ENCODE data around the gene DNTT.

DNTT gene

DNA sequence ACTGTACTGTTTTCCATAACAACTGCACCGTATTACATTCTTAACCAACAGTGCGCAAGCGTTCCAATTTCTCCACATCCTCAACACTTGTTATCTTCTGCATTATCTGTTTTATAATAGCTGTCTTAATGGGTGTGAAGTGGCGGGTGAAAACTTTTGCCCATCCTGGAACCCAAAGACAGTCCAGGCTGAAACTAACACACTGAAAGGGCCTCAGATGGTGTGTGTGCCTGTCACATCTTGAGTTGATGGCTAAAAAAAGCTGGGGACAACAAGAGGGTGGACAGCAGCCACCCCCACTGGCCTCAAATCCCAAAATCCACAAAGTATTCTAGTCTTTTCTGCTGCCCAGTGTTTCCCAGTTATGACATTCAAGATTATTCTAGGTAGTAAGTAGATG lies 35.1 kb downstream of the DNTT start:
- TF ChIP-seq, protein P1, sequence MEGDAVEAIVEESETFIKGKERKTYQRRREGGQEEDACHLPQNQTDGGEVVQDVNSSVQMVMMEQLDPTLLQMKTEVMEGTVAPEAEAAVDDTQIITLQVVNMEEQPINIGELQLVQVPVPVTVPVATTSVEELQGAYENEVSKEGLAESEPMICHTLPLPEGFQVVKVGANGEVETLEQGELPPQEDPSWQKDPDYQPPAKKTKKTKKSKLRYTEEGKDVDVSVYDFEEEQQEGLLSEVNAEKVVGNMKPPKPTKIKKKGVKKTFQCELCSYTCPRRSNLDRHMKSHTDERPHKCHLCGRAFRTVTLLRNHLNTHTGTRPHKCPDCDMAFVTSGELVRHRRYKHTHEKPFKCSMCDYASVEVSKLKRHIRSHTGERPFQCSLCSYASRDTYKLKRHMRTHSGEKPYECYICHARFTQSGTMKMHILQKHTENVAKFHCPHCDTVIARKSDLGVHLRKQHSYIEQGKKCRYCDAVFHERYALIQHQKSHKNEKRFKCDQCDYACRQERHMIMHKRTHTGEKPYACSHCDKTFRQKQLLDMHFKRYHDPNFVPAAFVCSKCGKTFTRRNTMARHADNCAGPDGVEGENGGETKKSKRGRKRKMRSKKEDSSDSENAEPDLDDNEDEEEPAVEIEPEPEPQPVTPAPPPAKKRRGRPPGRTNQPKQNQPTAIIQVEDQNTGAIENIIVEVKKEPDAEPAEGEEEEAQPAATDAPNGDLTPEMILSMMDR (IDR thresholded peaks at IDR 0.05; ENCODE audit: extremely low read depth, missing control alignments) = no peak
- DNase-seq (ENCODE audit: low spot score) = no peak

DNA sequence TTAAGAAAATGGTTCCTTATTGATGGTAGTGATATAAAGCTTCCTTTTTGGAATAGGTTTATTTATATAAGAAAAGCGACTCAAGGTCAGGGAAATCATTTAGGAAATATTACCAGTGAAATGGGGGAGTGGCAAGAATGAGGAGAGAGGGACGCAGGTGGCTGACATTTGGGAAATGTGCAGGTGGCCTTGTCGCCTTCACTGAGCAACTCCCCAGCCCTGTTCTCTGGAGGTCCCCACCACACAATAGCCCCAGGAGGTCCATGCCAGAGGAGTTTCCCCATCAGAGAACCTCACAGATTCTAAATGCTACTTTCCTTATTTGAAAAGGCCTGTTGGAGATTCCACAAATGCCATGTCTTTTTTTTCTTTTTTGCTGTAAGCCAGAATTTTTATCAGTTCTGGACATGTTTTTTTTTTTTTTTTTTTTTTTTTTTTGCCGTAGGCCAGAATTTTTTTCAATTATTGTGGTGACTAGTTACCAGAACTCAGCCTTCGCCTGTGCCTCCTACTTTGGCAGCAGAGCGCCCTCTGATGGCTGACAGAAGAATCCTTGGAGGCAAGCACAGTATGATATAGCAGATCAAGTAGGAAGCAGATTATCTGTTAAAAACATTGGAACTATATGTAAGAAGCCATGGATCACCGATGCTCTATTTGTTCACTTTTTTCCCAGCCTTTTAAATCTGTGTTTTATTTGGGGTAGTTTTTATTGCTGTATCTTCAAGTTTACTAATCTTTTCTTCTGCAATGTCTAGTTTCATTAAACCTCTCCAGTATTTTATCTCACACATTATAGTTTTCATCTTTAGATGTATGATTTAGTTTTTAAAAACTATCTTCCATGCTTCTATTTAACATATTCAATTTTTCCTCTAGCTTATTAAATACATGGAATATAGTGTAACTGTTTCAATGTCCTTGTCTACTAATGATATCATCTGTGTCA lies 36.0 kb downstream of the DNTT start:
- peak; percentile 69 for DNase-seq (ENCODE audit: low spot score)
- TF ChIP-seq, protein P1 (IDR thresholded peaks at IDR 0.05; ENCODE audit: extremely low read depth, missing control alignments) = peak; percentile 91

DNA sequence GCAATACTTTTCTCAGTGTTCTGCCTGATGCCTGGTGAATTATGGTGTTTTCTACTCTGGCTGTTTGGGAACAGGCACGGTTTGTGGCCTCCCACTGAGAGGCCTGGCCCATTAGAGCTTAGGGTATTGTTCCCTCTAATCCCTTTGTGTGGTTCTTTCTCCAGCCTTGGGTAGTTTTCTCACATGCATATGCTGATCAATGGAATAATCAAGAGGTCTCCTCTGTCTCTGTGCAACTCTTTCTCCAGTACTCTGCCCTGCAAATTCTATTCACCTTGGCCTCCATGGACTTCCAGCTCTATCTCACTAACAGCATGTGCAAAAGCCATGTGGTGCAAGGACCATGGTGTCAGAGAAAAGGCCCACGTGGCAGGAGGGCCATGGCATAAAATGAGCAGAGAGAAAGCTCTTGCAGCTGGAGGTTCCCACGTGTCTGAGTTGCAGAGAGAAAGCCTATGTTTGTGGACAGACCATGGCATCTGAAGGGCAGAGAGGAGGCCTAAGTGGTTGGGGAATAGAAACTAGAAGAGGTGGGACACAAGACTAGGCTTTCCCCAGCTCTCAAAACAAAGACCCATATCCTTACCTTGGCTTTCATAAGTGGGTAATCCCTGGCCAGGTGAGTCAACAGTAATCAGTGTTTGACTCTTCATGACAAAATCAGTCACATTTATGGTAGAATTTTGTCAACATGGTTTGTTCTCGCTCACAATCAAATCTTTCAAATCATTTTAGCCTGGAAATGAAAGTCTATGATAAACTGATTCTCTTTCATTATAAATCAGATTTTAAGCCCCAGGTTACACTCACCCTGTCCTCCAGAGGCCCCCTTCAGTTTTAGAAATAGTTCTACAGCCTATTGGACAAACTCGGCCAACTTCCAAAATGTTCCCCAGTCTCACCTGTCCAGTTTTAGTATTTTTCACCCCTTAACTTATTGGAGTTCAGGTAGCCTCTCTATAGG lies 37.3 kb downstream of the DNTT start:
- DNase-seq (ENCODE audit: low spot score) = no peak
- TF ChIP-seq, protein P1 (IDR thresholded peaks at IDR 0.05; ENCODE audit: extremely low read depth, missing control alignments) = no peak

DNA sequence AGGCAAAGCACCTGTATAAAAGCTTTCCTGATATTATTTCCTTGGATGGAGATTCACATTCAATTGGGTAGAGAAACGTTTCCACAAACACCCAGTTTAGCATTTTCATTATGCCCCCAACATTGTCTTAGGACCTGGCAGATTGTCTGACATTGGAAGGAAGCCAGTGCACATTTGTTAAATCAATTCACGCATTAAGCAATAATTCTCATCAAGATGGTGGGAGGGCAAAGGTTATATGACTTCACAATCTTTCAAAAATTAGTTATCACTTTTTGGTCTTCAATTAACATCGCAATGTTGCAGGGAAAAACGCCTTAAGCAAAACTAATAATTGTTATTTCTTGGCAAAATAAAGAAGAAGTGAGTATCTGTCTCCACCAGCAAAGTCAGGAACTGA lies 38.2 kb downstream of the DNTT start:
- TF ChIP-seq, protein P1 (IDR thresholded peaks at IDR 0.05; ENCODE audit: extremely low read depth, missing control alignments) = no peak

DNA sequence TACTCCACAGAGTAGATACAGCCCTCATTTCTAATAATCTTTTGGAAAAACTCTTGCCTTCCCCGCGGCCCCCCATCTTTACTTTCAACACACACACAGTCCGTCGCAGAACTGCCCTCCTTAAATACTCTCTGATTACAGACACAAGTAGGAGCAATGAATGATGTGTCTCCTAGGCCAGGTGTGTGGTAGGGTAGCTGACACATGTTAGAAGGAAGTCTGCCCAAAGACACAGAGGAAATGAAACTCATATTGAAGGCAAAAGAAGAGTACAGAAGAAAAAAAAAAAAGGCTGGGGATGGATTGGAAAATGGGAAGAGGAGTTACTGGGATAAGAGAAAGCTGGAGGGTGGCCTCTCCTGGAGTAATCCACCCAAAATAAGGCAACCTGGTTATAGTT lies 39.9 kb downstream of the DNTT start:
- TF ChIP-seq, protein P1 (IDR thresholded peaks at IDR 0.05; ENCODE audit: extremely low read depth, missing control alignments) = no peak
- DNase-seq (ENCODE audit: low spot score) = no peak

More for the DNA sequence above, 38.2 kb downstream of the DNTT start:
- no peak for DNase-seq (ENCODE audit: low spot score)

DNA sequence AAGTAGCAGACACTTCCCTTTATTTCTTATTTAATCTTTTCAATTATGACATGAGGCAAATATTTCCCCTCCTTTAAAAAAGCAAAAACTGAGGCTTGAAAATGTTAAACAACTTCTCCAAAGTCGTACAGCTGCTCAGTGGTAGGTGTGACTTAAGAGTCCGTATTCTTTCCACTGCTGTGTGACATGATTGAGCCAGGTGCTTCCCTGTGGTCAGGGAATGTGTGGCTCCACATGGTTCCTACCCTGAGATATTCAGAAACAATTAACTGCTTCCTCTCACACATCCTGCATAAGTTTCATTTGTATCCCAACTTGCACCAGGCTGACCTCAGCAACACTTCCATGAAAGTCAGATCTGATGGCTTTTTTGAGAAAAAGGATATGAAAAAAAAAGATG lies 41.0 kb downstream of the DNTT start:
- TF ChIP-seq, protein P1 (IDR thresholded peaks at IDR 0.05; ENCODE audit: extremely low read depth, missing control alignments) = no peak
- DNase-seq (ENCODE audit: low spot score) = no peak
